Fibroblast of lung (primary cell): ENCODE results near the gene NOS1AP. TPM values are rescaled to one million over a fixed set of nuclear protein-coding genes. Genes with fewer than 3 reads are reported as not detected.

Experiments
- DNase-seq, 2 donors: peaks; one replicate each; pipeline versions ENCODE4 v3.0.0 to v3.0.0-alpha.2; 2010; ENCODE audit warnings: low read depth in 2 of 2
- H2AFZ ChIP-seq: 2 replicates; pipeline ENCODE4 v1.5.1; 2012; ENCODE audit warnings: low read length, control low read depth, inconsistent platforms
- H3K27ac ChIP-seq: 2 replicates; pipeline ENCODE4 v1.5.1; 2011; ENCODE audit warnings: low read length, control low read depth; ENCODE audit not compliant: insufficient read depth
- H3K27me3 ChIP-seq: 2 replicates; pipeline ENCODE4 v1.5.1; 2011; ENCODE audit warnings: mild to moderate bottlenecking, low read length; ENCODE audit not compliant: control insufficient read depth, insufficient read depth
- H3K36me3 ChIP-seq: 2 replicates; pipeline ENCODE4 v1.5.1; 2011; ENCODE audit warnings: low read length; ENCODE audit not compliant: control insufficient read depth, insufficient read depth
- H3K4me1 ChIP-seq: 2 replicates; pipeline ENCODE4 v1.5.1; 2011; ENCODE audit warnings: low read length; ENCODE audit not compliant: control insufficient read depth, insufficient read depth; ENCODE audit errors: extremely low read depth
- H3K4me2 ChIP-seq: 2 replicates; pipeline ENCODE4 v1.5.1; 2011; ENCODE audit warnings: low read length, control low read depth; ENCODE audit not compliant: insufficient read depth; ENCODE audit errors: extremely low read depth
- H3K4me3 ChIP-seq, 4 experiments: fragments of 200-600 bp in 1 of 4; sonication (generic) in 1 of 4; replicated peaks in 1 of 4; 2 replicates each; pipeline ENCODE4 v1.5.1; 2011 to 2016; ENCODE audit warnings: low read length in 4 of 4, low read depth in 3 of 4, mild to moderate bottlenecking in 3 of 4, control low read depth in 2 of 4, inconsistent platforms in 1 of 4, mixed read lengths in 1 of 4; ENCODE audit not compliant: insufficient read depth in 1 of 4; ENCODE audit errors: control extremely low read depth in 1 of 4
- H3K79me2 ChIP-seq: 2 replicates; pipeline ENCODE4 v1.5.1; 2012; ENCODE audit warnings: mild to moderate bottlenecking, low read length, inconsistent platforms; ENCODE audit not compliant: control insufficient read depth, insufficient read depth
- H3K9ac ChIP-seq: 2 replicates; pipeline ENCODE4 v1.5.1; 2011; ENCODE audit warnings: mild to moderate bottlenecking, low read length, control low read depth; ENCODE audit not compliant: insufficient read depth
- H3K9me3 ChIP-seq: 2 replicates; pipeline ENCODE4 v1.5.1; 2012; ENCODE audit warnings: low read depth, low read length; ENCODE audit not compliant: control insufficient read depth, insufficient read depth
- H4K20me1 ChIP-seq: 2 replicates; pipeline ENCODE4 v1.5.1; 2011; ENCODE audit warnings: low read length; ENCODE audit not compliant: control insufficient read depth, insufficient read depth; ENCODE audit errors: extremely low read depth
- EZH2 ChIP-seq: IDR thresholded peaks from 2 replicates; pipeline ENCODE4 v1.5.1; 2012; ENCODE audit warnings: low read length, control low read depth, mild to moderate bottlenecking; ENCODE audit errors: missing control alignments
- polyA plus RNA-seq, 2 donors: library from polyadenylated mRNA; depleted of rRNA in 1 of 2; stranded (reverse) in 1 of 2; unstranded in 1 of 2; fragments of >200 nt; gene quantifications; 2 replicates each; pipeline ENCODE4 v1.2.1, GENCODE V29; 2011 to 2012; ENCODE audit warnings: missing spikeins in 1 of 2
- total RNA-seq: library from RNA; depleted of rRNA; stranded (reverse); fragments of >200 nt; gene quantifications from 2 replicates; pipeline ENCODE4 v1.2.1, GENCODE V29; 2014
- TF ChIP-seq, protein P1 (sequence below), 2 donors: IDR thresholded peaks in 1 of 2; conservative IDR thresholded peaks in 1 of 2; 1 replicate in 1 of 2; 2 replicates in 1 of 2; pipeline ENCODE4 v1.5.1; 2011 to 2012; ENCODE audit warnings: low read length in 2 of 2, control low read depth in 1 of 2, inconsistent platforms in 1 of 2, low read depth in 1 of 2, mild to moderate bottlenecking in 1 of 2

The NOS1AP gene
- total and polyA plus RNA-seq, 2 donors (not counting 1 experiment from before 2014, with no cell fraction given), result 0.14 to 0.17 TPM

DNA sequence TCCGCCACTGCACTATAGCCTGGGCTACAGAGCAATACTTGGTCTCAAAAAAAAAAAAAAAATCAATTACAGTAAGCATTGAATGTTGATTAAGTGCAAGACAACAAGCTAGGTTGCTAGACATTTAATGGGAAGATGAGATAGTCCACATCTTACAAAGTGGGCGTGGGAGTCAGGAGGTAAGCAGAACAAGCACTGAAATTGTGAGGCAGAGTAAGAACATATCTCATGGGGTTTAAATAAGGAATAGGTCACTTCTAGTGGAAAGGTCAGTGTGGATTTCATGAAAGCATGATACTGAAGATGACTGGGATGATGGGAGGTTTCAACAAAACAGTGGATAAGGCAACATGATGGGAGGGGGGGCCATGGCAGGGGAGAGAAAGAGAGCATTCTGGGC is 44.0 kb upstream of the NOS1AP start:
- no peak for DNase-seq

DNA sequence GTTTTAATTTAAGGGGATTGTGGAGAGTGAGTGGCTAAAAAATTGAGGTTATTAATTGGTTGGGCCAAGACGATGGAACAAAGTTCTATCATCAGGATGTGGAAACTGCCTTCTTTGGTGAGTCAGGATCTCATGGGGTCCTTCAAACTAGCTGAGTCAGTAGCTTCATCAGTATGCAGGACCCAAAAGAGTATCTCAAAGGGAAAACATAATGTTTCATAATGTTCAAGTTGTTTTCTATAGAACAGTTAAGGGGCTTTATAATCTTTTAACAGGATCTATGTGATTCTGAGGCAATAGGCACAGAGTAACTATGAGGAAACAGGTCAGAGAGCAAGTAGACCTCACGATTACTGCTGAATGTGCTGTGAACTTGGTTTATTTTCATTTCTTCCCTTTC is 42.6 kb upstream of the NOS1AP start:
- Histone ChIP-seq H3K4me2 (no peak overlapping the region), H3K27me3 (no peaks in the 10 kb centered on the region), H3K79me2 (no peaks in the 10 kb centered on the region), H3K9ac (no peak overlapping the region), H4K20me1 (no peaks in the 10 kb centered on the region), H3K4me1 (no peaks in the 10 kb centered on the region), H2AFZ (no peak overlapping the region), H3K4me3 (no peak overlapping the region), H3K36me3 (no peaks in the 10 kb centered on the region), H3K9me3 (no peaks in the 10 kb centered on the region), H3K27ac (no peak overlapping the region)
- peak; percentile 37 to 48 for DNase-seq
- TF ChIP-seq EZH2, result no peak
- TF ChIP-seq, protein P1, sequence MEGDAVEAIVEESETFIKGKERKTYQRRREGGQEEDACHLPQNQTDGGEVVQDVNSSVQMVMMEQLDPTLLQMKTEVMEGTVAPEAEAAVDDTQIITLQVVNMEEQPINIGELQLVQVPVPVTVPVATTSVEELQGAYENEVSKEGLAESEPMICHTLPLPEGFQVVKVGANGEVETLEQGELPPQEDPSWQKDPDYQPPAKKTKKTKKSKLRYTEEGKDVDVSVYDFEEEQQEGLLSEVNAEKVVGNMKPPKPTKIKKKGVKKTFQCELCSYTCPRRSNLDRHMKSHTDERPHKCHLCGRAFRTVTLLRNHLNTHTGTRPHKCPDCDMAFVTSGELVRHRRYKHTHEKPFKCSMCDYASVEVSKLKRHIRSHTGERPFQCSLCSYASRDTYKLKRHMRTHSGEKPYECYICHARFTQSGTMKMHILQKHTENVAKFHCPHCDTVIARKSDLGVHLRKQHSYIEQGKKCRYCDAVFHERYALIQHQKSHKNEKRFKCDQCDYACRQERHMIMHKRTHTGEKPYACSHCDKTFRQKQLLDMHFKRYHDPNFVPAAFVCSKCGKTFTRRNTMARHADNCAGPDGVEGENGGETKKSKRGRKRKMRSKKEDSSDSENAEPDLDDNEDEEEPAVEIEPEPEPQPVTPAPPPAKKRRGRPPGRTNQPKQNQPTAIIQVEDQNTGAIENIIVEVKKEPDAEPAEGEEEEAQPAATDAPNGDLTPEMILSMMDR (conservative IDR thresholded peaks at IDR 0.05 in 1 of 2, IDR thresholded peaks at IDR 0.05 in 1 of 2; ENCODE audit: low read depth in 1 of 2, low read length in 2 of 2), result no peak

More for the DNA sequence above, 44.0 kb upstream of the NOS1AP start:
- no peaks in the 10 kb centered on the region for H3K36me3 ChIP-seq
- no peak overlapping the region for H3K4me3 ChIP-seq
- H3K4me2 ChIP-seq, result no peak overlapping the region
- no peaks in the 10 kb centered on the region for H3K4me1 ChIP-seq
- H3K79me2 ChIP-seq, result no peaks in the 10 kb centered on the region
- no peaks in the 10 kb centered on the region for H4K20me1 ChIP-seq
- H3K9me3 ChIP-seq, result no peaks in the 10 kb centered on the region
- TF ChIP-seq EZH2, result no peak
- TF ChIP-seq, protein P1 (conservative IDR thresholded peaks at IDR 0.05 in 1 of 2, IDR thresholded peaks at IDR 0.05 in 1 of 2; ENCODE audit: low read depth in 1 of 2, low read length in 2 of 2), result no peak
- no peak overlapping the region for H2AFZ ChIP-seq
- H3K9ac ChIP-seq, result no peak overlapping the region
- no peak overlapping the region for H3K27ac ChIP-seq
- no peaks in the 10 kb centered on the region for H3K27me3 ChIP-seq

DNA sequence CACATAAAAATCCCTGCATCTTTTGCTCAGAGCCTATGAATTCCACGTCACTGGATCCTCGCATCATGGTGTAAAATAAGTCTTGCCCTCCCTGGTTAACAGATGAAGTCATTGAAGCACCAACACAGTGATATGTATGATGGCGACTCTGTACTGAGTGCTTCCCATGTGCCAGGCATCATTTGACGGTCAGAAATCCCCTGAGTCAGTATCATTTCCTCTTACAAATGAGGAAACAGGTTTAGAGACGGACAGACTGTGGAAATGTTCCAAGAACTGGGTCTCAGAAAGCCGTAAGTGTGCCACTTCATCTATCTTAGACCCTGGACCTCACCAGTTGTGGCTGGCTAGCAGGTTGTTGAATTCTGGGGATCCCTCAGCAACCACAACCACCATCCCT is 40.8 kb upstream of the NOS1AP start:
- Histone ChIP-seq H3K79me2 (no peaks in the 10 kb centered on the region), H3K4me2 (no peak overlapping the region), H3K9me3 (no peaks in the 10 kb centered on the region), H3K4me3 (no peak overlapping the region), H4K20me1 (no peaks in the 10 kb centered on the region), H3K36me3 (no peaks in the 10 kb centered on the region), H3K9ac (no peak overlapping the region), H3K27me3 (no peaks in the 10 kb centered on the region), H3K27ac (no peak overlapping the region), H3K4me1 (no peaks in the 10 kb centered on the region), H2AFZ (no peak overlapping the region)
- no peak for DNase-seq
- TF ChIP-seq EZH2, result no peak
- TF ChIP-seq, protein P1 (conservative IDR thresholded peaks at IDR 0.05 in 1 of 2, IDR thresholded peaks at IDR 0.05 in 1 of 2; ENCODE audit: low read depth in 1 of 2, low read length in 2 of 2), result no peak
